Thoracic aorta (tissue), 2 donors: ENCODE data around the gene BMP6. TPM values are rescaled to one million over a fixed set of nuclear protein-coding genes. Genes with fewer than 3 reads are reported as not detected.

Experiments
- ATAC-seq: fragments of 150-250 bp; one replicate; pipeline ENCODE4 v1.8.0; 2017; ENCODE audit warnings: low read depth; ENCODE audit not compliant: insufficient number of reproducible peaks, low FRiP score
- DNase-seq: peaks from one replicate; pipeline ENCODE4 v3.0.0-alpha.2; 2020; ENCODE audit warnings: low spot score
- H3K27ac ChIP-seq, 2 donors: fragments of 200-600 bp; sonication (generic); 1 replicate in 1 of 2; 2 replicates in 1 of 2; pipeline ENCODE4 v1.5.1; 2016; ENCODE audit warnings: mild to moderate bottlenecking in 2 of 2, moderate library complexity in 2 of 2
- H3K27me3 ChIP-seq: fragments of 200-600 bp; sonication (generic); replicated peaks from 2 replicates; pipeline ENCODE4 v1.6.0; 2016; ENCODE audit warnings: mild to moderate bottlenecking; ENCODE audit not compliant: insufficient read depth
- H3K36me3 ChIP-seq: fragments of 200-600 bp; sonication (generic); one replicate; pipeline ENCODE4 v1.5.1; 2016
- H3K4me1 ChIP-seq, 2 donors: fragments of 200-600 bp; sonication (generic); 1 replicate in 1 of 2; 2 replicates in 1 of 2; pipeline versions ENCODE4 v1.5.1 to v1.6.0; 2016; ENCODE audit warnings: low read depth in 2 of 2, mild to moderate bottlenecking in 1 of 2; ENCODE audit not compliant: control insufficient read depth in 1 of 2
- H3K4me3 ChIP-seq: fragments of 200-600 bp; sonication (generic); 2 replicates; pipeline ENCODE4 v1.5.1; 2016; ENCODE audit warnings: mild to moderate bottlenecking
- H3K9me3 ChIP-seq: fragments of 200-600 bp; sonication (generic); 2 replicates; pipeline ENCODE4 v1.5.1; 2016
- total RNA-seq, 2 donors: library from RNA; depleted of rRNA; stranded (reverse); fragments of >200 nt; gene quantifications; one replicate each; pipeline versions ENCODE4 v1.1.0 to v1.2.3, GENCODE V29; 2016
- TF ChIP-seq, protein P1 (sequence below): fragments of 200-600 bp; sonication (generic); IDR thresholded peaks from one replicate; pipeline ENCODE4 v1.5.1; 2019; ENCODE audit warnings: antibody characterized with exemption

The BMP6 gene
- total RNA-seq, 2 donors from 2014 or later, result 4.7 TPM

DNA sequence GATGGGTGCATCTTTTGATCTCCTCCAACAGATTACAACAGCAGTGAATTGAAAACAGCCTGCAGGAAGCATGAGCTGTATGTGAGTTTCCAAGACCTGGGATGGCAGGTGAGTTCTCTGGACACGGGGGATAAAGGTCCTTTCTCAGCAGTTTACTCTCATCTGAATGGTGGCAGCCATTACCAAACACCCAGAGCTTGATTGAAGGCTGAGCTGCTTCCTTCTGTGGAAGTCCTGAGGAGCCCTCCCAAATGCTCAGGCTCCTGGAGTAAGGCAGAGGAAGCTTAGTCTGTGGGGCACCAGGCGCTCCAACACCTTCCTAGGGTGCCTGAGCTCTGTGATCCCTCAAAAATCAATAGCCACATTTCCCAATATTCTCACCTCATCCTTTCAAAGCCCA, 153.1 kb downstream of the BMP6 start:
- TF ChIP-seq, protein P1, sequence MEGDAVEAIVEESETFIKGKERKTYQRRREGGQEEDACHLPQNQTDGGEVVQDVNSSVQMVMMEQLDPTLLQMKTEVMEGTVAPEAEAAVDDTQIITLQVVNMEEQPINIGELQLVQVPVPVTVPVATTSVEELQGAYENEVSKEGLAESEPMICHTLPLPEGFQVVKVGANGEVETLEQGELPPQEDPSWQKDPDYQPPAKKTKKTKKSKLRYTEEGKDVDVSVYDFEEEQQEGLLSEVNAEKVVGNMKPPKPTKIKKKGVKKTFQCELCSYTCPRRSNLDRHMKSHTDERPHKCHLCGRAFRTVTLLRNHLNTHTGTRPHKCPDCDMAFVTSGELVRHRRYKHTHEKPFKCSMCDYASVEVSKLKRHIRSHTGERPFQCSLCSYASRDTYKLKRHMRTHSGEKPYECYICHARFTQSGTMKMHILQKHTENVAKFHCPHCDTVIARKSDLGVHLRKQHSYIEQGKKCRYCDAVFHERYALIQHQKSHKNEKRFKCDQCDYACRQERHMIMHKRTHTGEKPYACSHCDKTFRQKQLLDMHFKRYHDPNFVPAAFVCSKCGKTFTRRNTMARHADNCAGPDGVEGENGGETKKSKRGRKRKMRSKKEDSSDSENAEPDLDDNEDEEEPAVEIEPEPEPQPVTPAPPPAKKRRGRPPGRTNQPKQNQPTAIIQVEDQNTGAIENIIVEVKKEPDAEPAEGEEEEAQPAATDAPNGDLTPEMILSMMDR, result no peak
- Histone ChIP-seq H3K4me1 (no peaks in the 10 kb centered on the region), H3K27ac (no peak overlapping the region), H3K9me3 (no peaks in the 10 kb centered on the region), H3K36me3 (peaks cover 24% of the 10 kb centered on the region), H3K4me3 (no peak overlapping the region), H3K27me3 (no peaks in the 10 kb centered on the region)
- DNase-seq (no peak), ATAC-seq (no peak)

DNA sequence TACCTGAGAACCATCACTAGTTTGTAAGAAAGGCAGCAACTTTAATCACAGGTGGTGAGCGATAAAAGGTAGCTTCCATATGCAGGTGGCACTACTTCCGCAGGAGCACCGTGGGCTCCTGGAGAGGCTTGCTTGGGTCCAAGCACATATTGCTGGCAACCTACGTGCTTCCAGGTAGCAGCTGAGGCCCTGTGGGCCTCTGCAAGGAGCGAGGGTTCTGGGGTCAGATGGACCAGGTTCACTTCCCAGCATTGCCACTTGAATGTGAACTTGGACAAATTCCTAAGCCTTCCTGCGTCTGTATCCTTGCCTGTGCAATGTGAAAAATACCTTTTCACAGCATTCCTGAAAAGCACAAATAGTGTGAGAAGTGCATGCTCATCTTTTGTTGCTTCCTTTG, 153.7 kb downstream of the BMP6 start:
- DNase-seq (no peak), ATAC-seq (no peak)
- H3K27ac ChIP-seq, result no peak overlapping the region
- H3K9me3 ChIP-seq, result no peaks in the 10 kb centered on the region
- H3K4me3 ChIP-seq, result no peak overlapping the region
- H3K36me3 ChIP-seq, result peaks cover 29% of the 10 kb centered on the region
- TF ChIP-seq, protein P1, result no peak
- no peaks in the 10 kb centered on the region for H3K27me3 ChIP-seq
- H3K4me1 ChIP-seq, result no peaks in the 10 kb centered on the region

DNA sequence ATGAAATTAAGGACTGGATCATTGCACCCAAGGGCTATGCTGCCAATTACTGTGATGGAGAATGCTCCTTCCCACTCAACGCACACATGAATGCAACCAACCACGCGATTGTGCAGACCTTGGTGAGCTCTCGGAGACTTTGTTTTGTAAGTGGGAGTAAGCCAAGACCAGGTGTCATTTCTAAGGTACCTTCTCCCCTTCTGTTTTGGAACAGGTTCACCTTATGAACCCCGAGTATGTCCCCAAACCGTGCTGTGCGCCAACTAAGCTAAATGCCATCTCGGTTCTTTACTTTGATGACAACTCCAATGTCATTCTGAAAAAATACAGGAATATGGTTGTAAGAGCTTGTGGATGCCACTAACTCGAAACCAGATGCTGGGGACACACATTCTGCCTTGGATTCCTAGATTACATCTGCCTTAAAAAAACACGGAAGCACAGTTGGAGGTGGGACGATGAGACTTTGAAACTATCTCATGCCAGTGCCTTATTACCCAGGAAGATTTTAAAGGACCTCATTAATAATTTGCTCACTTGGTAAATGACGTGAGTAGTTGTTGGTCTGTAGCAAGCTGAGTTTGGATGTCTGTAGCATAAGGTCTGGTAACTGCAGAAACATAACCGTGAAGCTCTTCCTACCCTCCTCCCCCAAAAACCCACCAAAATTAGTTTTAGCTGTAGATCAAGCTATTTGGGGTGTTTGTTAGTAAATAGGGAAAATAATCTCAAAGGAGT, 154.2 kb downstream of the BMP6 start:
- ATAC-seq, result no peak
- no peak overlapping the region for H3K27ac ChIP-seq
- no peaks in the 10 kb centered on the region for H3K27me3 ChIP-seq
- DNase-seq, result no peak
- TF ChIP-seq, protein P1, result no peak
- H3K4me3 ChIP-seq, result no peak overlapping the region
- no peaks in the 10 kb centered on the region for H3K9me3 ChIP-seq
- H3K36me3 ChIP-seq, result peaks cover 35% of the 10 kb centered on the region
- no peaks in the 10 kb centered on the region for H3K4me1 ChIP-seq

DNA sequence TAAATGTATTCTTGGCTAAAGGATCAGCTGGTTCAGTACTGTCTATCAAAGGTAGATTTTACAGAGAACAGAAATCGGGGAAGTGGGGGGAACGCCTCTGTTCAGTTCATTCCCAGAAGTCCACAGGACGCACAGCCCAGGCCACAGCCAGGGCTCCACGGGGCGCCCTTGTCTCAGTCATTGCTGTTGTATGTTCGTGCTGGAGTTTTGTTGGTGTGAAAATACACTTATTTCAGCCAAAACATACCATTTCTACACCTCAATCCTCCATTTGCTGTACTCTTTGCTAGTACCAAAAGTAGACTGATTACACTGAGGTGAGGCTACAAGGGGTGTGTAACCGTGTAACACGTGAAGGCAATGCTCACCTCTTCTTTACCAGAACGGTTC, 154.8 kb downstream of the BMP6 start:
- TF ChIP-seq, protein P1, result no peak
- Histone ChIP-seq H3K4me3 (no peak overlapping the region), H3K36me3 (peaks cover 41% of the 10 kb centered on the region), H3K4me1 (no peaks in the 10 kb centered on the region), H3K27ac (no peak overlapping the region), H3K27me3 (no peaks in the 10 kb centered on the region), H3K9me3 (no peaks in the 10 kb centered on the region)
- DNase-seq (no peak), ATAC-seq (no peak)

DNA sequence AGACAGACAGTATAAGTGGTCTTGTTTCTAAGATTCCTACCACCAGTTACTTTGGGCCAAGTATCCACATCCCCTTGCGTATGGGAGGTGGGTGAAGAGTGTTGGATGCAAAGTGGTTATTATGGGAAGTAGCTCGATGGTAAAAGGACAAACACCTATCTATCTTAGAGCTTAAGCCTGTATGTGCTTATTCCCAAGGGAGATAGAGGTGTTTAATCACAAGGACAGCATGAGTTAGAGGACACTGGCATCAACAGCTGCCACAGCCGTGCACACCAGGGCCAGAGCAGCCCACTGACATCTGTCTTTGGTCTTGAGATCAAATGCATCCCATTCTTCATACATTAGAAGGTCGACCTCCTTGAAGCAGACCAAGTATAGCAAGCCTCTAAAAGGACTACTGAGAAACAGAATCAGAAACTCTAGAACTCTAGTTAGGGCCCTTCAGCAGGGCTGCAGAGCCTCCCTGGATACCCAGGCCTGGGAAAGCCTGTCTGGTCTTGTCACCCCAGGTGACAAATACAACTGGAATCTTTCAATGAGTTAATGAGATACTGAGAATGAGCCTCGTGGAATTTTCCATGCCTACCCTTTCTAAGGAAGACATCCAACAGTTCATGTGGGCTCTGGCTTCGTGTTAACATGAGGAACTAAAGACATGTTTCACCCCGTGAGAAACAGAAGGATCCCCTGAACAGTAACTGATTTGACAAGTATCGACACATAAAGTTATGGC, 156.0 kb downstream of the BMP6 start:
- Histone ChIP-seq H3K27ac (no peak overlapping the region), H3K9me3 (no peaks in the 10 kb centered on the region), H3K4me1 (no peaks in the 10 kb centered on the region), H3K27me3 (no peaks in the 10 kb centered on the region), H3K36me3 (peaks cover 45% of the 10 kb centered on the region), H3K4me3 (no peak overlapping the region)
- ATAC-seq (no peak), DNase-seq (no peak)
- TF ChIP-seq, protein P1, result no peak
